SK-N-SH (cell line): ENCODE measurements around the gene ZNF836. TPM values are rescaled to one million over a fixed set of nuclear protein-coding genes. Genes with fewer than 3 reads are reported as not detected.

Source experiments
- CTCF ChIA-PET: fragments of 300-600, 350-600 bp; formaldehyde crosslinking; extraction: SDS; loops from one replicate; lab custom pipeline; 2021; lab: Yijun Ruan, JAX
- POLR2A ChIA-PET: fragments of 350-600 bp; sonication (Branson Sonifier 250); formaldehyde crosslinking; extraction: SDS; loops from one replicate; lab custom pipeline; 2020; ENCODE audit warnings: antibody characterized with exemption, inconsistent platforms; lab: Yijun Ruan, JAX
- DNase-seq: peaks from one replicate; pipeline ENCODE4 v3.0.0; 2012
- H2AFZ ChIP-seq: fragments of 200-600 bp; sonication (generic); 2 replicates; pipeline ENCODE4 v1.8.1; 2016; ENCODE audit warnings: antibody characterized with exemption, mild to moderate bottlenecking, low read depth
- H3F3A ChIP-seq: fragments of 200-600 bp; sonication (generic); replicated peaks from 2 replicates; pipeline ENCODE3; 2016; ENCODE audit warnings: antibody characterized with exemption, mild to moderate bottlenecking; ENCODE audit not compliant: insufficient read depth
- H3K27ac ChIP-seq, 2 experiments: fragments of 200-500 bp in 1 of 2; fragments of 200-600 bp in 1 of 2; sonication (Bioruptor generic) in 1 of 2; sonication (generic), shearing (Covaris generic) in 1 of 2; 2 replicates each; pipeline versions ENCODE4 v1.5.1 to v1.6.1; 2014 to 2016; ENCODE audit warnings: low read depth in 2 of 2, inconsistent platforms in 1 of 2, low read length in 1 of 2, mild to moderate bottlenecking in 1 of 2, mixed read lengths in 1 of 2
- H3K27me3 ChIP-seq: fragments of 200-600 bp; sonication (generic), shearing (Covaris generic); 2 replicates; pipeline ENCODE4 v1.6.1; 2016; ENCODE audit warnings: mixed run types; ENCODE audit not compliant: insufficient read depth
- H3K36me3 ChIP-seq, 2 experiments: fragments of 200-500 bp in 1 of 2; fragments of 200-600 bp in 1 of 2; sonication (Bioruptor generic) in 1 of 2; sonication (generic) in 1 of 2; replicated peaks in 1 of 2; 2 replicates each; pipeline versions ENCODE3 to v1.5.1; 2014 to 2016; ENCODE audit warnings: low read length in 1 of 2, mild to moderate bottlenecking in 1 of 2; ENCODE audit not compliant: insufficient read depth in 2 of 2, control insufficient read depth in 1 of 2
- H3K4me1 ChIP-seq, 2 experiments: fragments of 200-500 bp in 1 of 2; fragments of 200-600 bp in 1 of 2; sonication (Bioruptor generic) in 1 of 2; sonication (generic), shearing (Covaris generic) in 1 of 2; 2 replicates each; pipeline versions ENCODE4 v1.5.1 to v1.6.1; 2014 to 2016; ENCODE audit warnings: low read depth in 1 of 2, low read length in 1 of 2, mixed run types in 1 of 2; ENCODE audit not compliant: insufficient read depth in 2 of 2, control insufficient read depth in 1 of 2
- H3K4me2 ChIP-seq: fragments of 200-600 bp; sonication (generic), shearing (Covaris generic); 2 replicates; pipeline ENCODE4 v1.6.1; 2017; ENCODE audit warnings: mixed run types
- H3K4me3 ChIP-seq, 2 experiments: fragments of 200-500 bp in 1 of 2; fragments of 200-600 bp in 1 of 2; sonication (Bioruptor generic) in 1 of 2; sonication (generic), shearing (Covaris generic) in 1 of 2; 2 replicates each; pipeline versions ENCODE4 v1.5.1 to v1.8.1; 2014 to 2016; ENCODE audit warnings: low read depth in 2 of 2, inconsistent platforms in 1 of 2, low read length in 1 of 2, mild to moderate bottlenecking in 1 of 2, mixed read lengths in 1 of 2, moderate library complexity in 1 of 2
- H3K79me2 ChIP-seq: fragments of 200-600 bp; sonication (generic); 2 replicates; pipeline ENCODE4 v1.8.1; 2017; ENCODE audit warnings: mild to moderate bottlenecking; ENCODE audit not compliant: insufficient read depth
- H3K9ac ChIP-seq: fragments of 200-600 bp; sonication (generic); 2 replicates; pipeline ENCODE4 v1.6.1; 2017; ENCODE audit warnings: mixed run types
- H3K9me2 ChIP-seq: fragments of 200-600 bp; sonication (generic); 2 replicates; pipeline ENCODE4 v1.6.1; 2017; ENCODE audit warnings: mixed run types
- H3K9me3 ChIP-seq: fragments of 200-600 bp; sonication (generic); 2 replicates; pipeline ENCODE4 v1.6.1; 2017; ENCODE audit warnings: mixed run types, mild to moderate bottlenecking, moderate library complexity
- H4K20me1 ChIP-seq: fragments of 200-600 bp; sonication (generic); 2 replicates; pipeline ENCODE4 v1.6.1; 2017; ENCODE audit warnings: mild to moderate bottlenecking, mixed run types; ENCODE audit not compliant: insufficient read depth
- ELF1 ChIP-seq: IDR thresholded peaks from 2 replicates; pipeline ENCODE4 v1.4.0; 2012
- EP300 ChIP-seq, 2 experiments: IDR thresholded peaks; 2 replicates each; pipeline versions ENCODE4 v1.4.0 to v1.6.1; 2012; ENCODE audit warnings: borderline replicate concordance in 1 of 2, low read depth in 1 of 2, low read length in 1 of 2
- FOXJ3 ChIP-seq: sonication (generic); formaldehyde crosslinking; IDR thresholded peaks from 2 replicates; pipeline ENCODE4 v1.5.1; 2020; ENCODE audit warnings: mild to moderate bottlenecking, missing genetic modification reagents
- FOXM1 ChIP-seq: IDR thresholded peaks from 2 replicates; pipeline ENCODE4 v1.4.0; 2012; ENCODE audit warnings: low read depth, mild to moderate bottlenecking
- GATA2 ChIP-seq: sonication (generic); formaldehyde crosslinking; IDR thresholded peaks from 2 replicates; pipeline ENCODE4 v1.5.0; 2020; ENCODE audit warnings: mild to moderate bottlenecking, missing genetic modification reagents
- JUND ChIP-seq: IDR thresholded peaks from 2 replicates; pipeline ENCODE4 v1.4.0; 2012
- MEF2A ChIP-seq: IDR thresholded peaks from 2 replicates; pipeline ENCODE4 v1.4.0; 2012; ENCODE audit warnings: low read depth, borderline replicate concordance
- NRF1 ChIP-seq: IDR thresholded peaks from 2 replicates; pipeline ENCODE4 v1.6.1; 2012; ENCODE audit warnings: low read depth, mild to moderate bottlenecking, low read length
- RCOR1 ChIP-seq: fragments of 150-350 bp; IDR thresholded peaks from 2 replicates; pipeline ENCODE4 v1.6.1; 2017; ENCODE audit warnings: antibody characterized with exemption, low read length
- RFX5 ChIP-seq: IDR thresholded peaks from 2 replicates; pipeline ENCODE4 v1.6.1; 2012; ENCODE audit warnings: mild to moderate bottlenecking, improper control_type of control experiment, low read length
- RXRA ChIP-seq: IDR thresholded peaks from 2 replicates; pipeline ENCODE4 v1.4.0; 2012; ENCODE audit warnings: low read depth, mild to moderate bottlenecking, borderline replicate concordance
- SIN3A ChIP-seq: IDR thresholded peaks from 2 replicates; pipeline ENCODE4 v1.6.1; 2012; ENCODE audit warnings: low read depth, mild to moderate bottlenecking, low read length, moderate library complexity, borderline replicate concordance
- YY1 ChIP-seq: IDR thresholded peaks from 2 replicates; pipeline ENCODE4 v1.4.0; 2012; ENCODE audit warnings: low read depth, mild to moderate bottlenecking
- polyA plus RNA-seq, 3 experiments: library from polyadenylated mRNA; depleted of rRNA; stranded (reverse); fragments of >200 nt; gene quantifications; 2 replicates each; pipeline ENCODE4 v1.2.3, GENCODE V29; 2012
- TF ChIP-seq, protein P1 (sequence below): IDR thresholded peaks from 2 replicates; pipeline ENCODE4 v1.4.0; 2012; ENCODE audit warnings: low read depth, borderline replicate concordance
- TF ChIP-seq, protein P2 (sequence below): fragments of 150-350 bp; IDR thresholded peaks from 2 replicates; pipeline ENCODE4 v1.6.1; 2017; ENCODE audit warnings: antibody characterized with exemption, low read length, low read depth, borderline replicate concordance
- TF ChIP-seq, protein P3 (sequence below): fragments of 150-350 bp; IDR thresholded peaks from 2 replicates; pipeline ENCODE4 v1.6.1; 2016; ENCODE audit warnings: mild to moderate bottlenecking, low read depth, low read length
- TF ChIP-seq, protein P4 (sequence below): IDR thresholded peaks from 2 replicates; pipeline ENCODE4 v1.4.0; 2012; ENCODE audit warnings: low read depth, borderline replicate concordance

ZNF836 gene
- polyA plus RNA-seq, 1 of the 3 experiments (the other 2 are of a cell fraction), result 2.3 TPM

DNA sequence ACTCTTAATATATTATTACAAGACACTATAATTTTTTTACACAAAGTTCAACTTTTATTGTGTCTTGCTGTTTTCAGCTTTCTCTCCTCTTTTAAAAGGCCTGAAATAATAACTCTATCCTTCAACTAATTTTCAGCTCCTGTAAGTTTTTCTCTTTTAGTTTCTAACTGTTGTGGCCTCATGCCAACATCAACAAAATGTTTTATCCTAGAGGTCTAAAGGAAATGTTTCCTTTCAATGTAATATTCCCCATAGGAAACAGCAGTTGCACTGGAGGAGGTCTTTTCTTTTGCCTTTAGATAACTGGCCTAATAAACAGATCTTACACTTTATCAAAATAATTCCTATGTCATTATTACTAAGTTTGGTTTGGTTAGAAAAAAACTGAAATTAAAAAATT, 23.2 kb downstream of the ZNF836 start:
- no peak overlapping the region for H2AFZ ChIP-seq
- no peaks in the 10 kb centered on the region for H3F3A ChIP-seq
- H3K27me3 ChIP-seq, result no peaks in the 10 kb centered on the region
- peaks cover 16% of the 10 kb centered on the region for H3K9me3 ChIP-seq
- H3K79me2 ChIP-seq, result no peaks in the 10 kb centered on the region
- no peak overlapping the region for H3K4me2 ChIP-seq
- no peak overlapping the region for H3K4me3 ChIP-seq
- ChIA-PET POLR2A (no interaction called here), CTCF (no interaction called here)
- TF ChIP-seq, protein P1, sequence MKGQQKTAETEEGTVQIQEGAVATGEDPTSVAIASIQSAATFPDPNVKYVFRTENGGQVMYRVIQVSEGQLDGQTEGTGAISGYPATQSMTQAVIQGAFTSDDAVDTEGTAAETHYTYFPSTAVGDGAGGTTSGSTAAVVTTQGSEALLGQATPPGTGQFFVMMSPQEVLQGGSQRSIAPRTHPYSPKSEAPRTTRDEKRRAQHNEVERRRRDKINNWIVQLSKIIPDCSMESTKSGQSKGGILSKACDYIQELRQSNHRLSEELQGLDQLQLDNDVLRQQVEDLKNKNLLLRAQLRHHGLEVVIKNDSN, result no peak
- TF ChIP-seq GATA2 (no peak), ELF1 (no peak), JUND (no peak), EP300 (IDR thresholded peaks at IDR 0.05; ENCODE audit: borderline replicate concordance in 1 of 2, low read depth in 1 of 2, low read length in 1 of 2) (no peak), YY1 (no peak), SIN3A (no peak), RCOR1 (no peak), RFX5 (no peak), FOXJ3 (CRISPR knock-in tag) (no peak), FOXM1 (no peak), MEF2A (no peak), RXRA (no peak), NRF1 (no peak)
- TF ChIP-seq, protein P2, sequence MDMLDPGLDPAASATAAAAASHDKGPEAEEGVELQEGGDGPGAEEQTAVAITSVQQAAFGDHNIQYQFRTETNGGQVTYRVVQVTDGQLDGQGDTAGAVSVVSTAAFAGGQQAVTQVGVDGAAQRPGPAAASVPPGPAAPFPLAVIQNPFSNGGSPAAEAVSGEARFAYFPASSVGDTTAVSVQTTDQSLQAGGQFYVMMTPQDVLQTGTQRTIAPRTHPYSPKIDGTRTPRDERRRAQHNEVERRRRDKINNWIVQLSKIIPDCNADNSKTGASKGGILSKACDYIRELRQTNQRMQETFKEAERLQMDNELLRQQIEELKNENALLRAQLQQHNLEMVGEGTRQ, result no peak
- TF ChIP-seq, protein P3, sequence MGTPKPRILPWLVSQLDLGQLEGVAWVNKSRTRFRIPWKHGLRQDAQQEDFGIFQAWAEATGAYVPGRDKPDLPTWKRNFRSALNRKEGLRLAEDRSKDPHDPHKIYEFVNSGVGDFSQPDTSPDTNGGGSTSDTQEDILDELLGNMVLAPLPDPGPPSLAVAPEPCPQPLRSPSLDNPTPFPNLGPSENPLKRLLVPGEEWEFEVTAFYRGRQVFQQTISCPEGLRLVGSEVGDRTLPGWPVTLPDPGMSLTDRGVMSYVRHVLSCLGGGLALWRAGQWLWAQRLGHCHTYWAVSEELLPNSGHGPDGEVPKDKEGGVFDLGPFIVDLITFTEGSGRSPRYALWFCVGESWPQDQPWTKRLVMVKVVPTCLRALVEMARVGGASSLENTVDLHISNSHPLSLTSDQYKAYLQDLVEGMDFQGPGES, result no peak
- TF ChIP-seq, protein P4, sequence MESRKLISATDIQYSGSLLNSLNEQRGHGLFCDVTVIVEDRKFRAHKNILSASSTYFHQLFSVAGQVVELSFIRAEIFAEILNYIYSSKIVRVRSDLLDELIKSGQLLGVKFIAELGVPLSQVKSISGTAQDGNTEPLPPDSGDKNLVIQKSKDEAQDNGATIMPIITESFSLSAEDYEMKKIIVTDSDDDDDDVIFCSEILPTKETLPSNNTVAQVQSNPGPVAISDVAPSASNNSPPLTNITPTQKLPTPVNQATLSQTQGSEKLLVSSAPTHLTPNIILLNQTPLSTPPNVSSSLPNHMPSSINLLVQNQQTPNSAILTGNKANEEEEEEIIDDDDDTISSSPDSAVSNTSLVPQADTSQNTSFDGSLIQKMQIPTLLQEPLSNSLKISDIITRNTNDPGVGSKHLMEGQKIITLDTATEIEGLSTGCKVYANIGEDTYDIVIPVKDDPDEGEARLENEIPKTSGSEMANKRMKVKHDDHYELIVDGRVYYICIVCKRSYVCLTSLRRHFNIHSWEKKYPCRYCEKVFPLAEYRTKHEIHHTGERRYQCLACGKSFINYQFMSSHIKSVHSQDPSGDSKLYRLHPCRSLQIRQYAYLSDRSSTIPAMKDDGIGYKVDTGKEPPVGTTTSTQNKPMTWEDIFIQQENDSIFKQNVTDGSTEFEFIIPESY, result no peak
- no peak overlapping the region for H3K9ac ChIP-seq
- no peak overlapping the region for H3K27ac ChIP-seq
- no peak for DNase-seq
- no peaks in the 10 kb centered on the region for H3K4me1 ChIP-seq
- no peaks in the 10 kb centered on the region for H3K9me2 ChIP-seq
- H4K20me1 ChIP-seq, result no peaks in the 10 kb centered on the region
- peaks cover 0 to 16% of the 10 kb centered on the region in 2 experiments for H3K36me3 ChIP-seq
